NB4 (cell line): ENCODE data around the gene SORT1.

Experiments used
- CTCF ChIP-seq: IDR thresholded peaks from one replicate; pipeline ENCODE4 v1.5.1; 2012; ENCODE audit warnings: low read depth, low read length
- MAX ChIP-seq: IDR thresholded peaks from 2 replicates; pipeline ENCODE4 v1.6.1; 2011; ENCODE audit warnings: low read depth, low read length
- POLR2A ChIP-seq: IDR thresholded peaks from 2 replicates; pipeline ENCODE4 v1.6.1; 2011; ENCODE audit warnings: mild to moderate bottlenecking; ENCODE audit not compliant: insufficient read length; ENCODE audit errors: extremely low read depth

GRCh38 chr1:109290998-109291397 lies 106.7 kb downstream of the SORT1 start:
- TF ChIP-seq POLR2A (no peak), CTCF (no peak), MAX (no peak)
